Mesenchymal stem cell (in vitro differentiated cells and primary cell): ENCODE results near the gene PSMD13.

Experiments used
- DNase-seq: peaks from one replicate; pipeline ENCODE4 v3.0.0-alpha.2; 2013
- H2AFZ ChIP-seq: one replicate; pipeline ENCODE4 v1.6.1; 2013; ENCODE audit warnings: low read depth, mild to moderate bottlenecking, control low read depth, inconsistent platforms, low read length, moderate library complexity
- H2AK5ac ChIP-seq: 2 replicates; pipeline ENCODE4 v1.6.1; 2013; ENCODE audit warnings: low read length, moderate library complexity, mild to moderate bottlenecking, inconsistent platforms; ENCODE audit not compliant: severe bottlenecking
- H2BK120ac ChIP-seq: one replicate; pipeline ENCODE4 v1.6.1; 2013; ENCODE audit warnings: low read depth, mild to moderate bottlenecking, inconsistent platforms, low read length, moderate library complexity
- H2BK12ac ChIP-seq, 2 experiments: one replicate each; pipeline ENCODE4 v1.6.1; 2013; ENCODE audit warnings: inconsistent platforms in 2 of 2, low read length in 2 of 2, mild to moderate bottlenecking in 2 of 2, moderate library complexity in 2 of 2, control low read depth in 1 of 2
- H2BK15ac ChIP-seq: one replicate; pipeline ENCODE4 v1.6.1; 2013; ENCODE audit warnings: mild to moderate bottlenecking, low read depth, inconsistent platforms; ENCODE audit not compliant: poor library complexity, severe bottlenecking
- H2BK5ac ChIP-seq: 2 replicates; pipeline ENCODE4 v1.6.1; 2013; ENCODE audit warnings: low read depth, mild to moderate bottlenecking, low read length, control low read depth, inconsistent platforms; ENCODE audit not compliant: poor library complexity, severe bottlenecking
- H3K14ac ChIP-seq, 2 experiments: one replicate each; pipeline ENCODE4 v1.6.1; 2013; ENCODE audit warnings: inconsistent platforms in 2 of 2, low read length in 2 of 2, control low read depth in 1 of 2, mild to moderate bottlenecking in 1 of 2, moderate library complexity in 1 of 2
- H3K18ac ChIP-seq, 2 experiments: one replicate each; pipeline ENCODE4 v1.6.1; 2013; ENCODE audit warnings: inconsistent platforms in 2 of 2, low read length in 2 of 2, control low read depth in 1 of 2, low read depth in 1 of 2, mild to moderate bottlenecking in 1 of 2
- H3K23ac ChIP-seq, 2 experiments: one replicate each; pipeline ENCODE4 v1.6.1; 2013; ENCODE audit warnings: inconsistent platforms in 2 of 2, low read length in 2 of 2, mild to moderate bottlenecking in 2 of 2, moderate library complexity in 2 of 2, control low read depth in 1 of 2
- H3K27ac ChIP-seq: 2 replicates; pipeline ENCODE4 v1.5.1; 2013; ENCODE audit warnings: mild to moderate bottlenecking, moderate library complexity, low read length, control low read depth, inconsistent platforms; ENCODE audit not compliant: poor library complexity, severe bottlenecking
- H3K27me3 ChIP-seq, 2 experiments: 2 replicates each; pipeline versions ENCODE4 v1.6.1 to v1.7.0; 2013; ENCODE audit warnings: low read length in 2 of 2, mild to moderate bottlenecking in 2 of 2, moderate library complexity in 2 of 2, control low read depth in 1 of 2, inconsistent platforms in 1 of 2; ENCODE audit not compliant: control insufficient read depth in 1 of 2, insufficient read depth in 1 of 2
- H3K36me3 ChIP-seq, 2 experiments: 2 replicates each; pipeline versions ENCODE4 v1.6.1 to v1.7.0; 2013; ENCODE audit warnings: low read length in 2 of 2, control low read depth in 1 of 2, inconsistent platforms in 1 of 2, low read depth in 1 of 2, mild to moderate bottlenecking in 1 of 2; ENCODE audit not compliant: insufficient read depth in 2 of 2, control insufficient read depth in 1 of 2
- H3K4ac ChIP-seq, 2 experiments: one replicate each; pipeline ENCODE4 v1.6.1; 2013; ENCODE audit warnings: inconsistent platforms in 2 of 2, low read length in 2 of 2, mild to moderate bottlenecking in 2 of 2, moderate library complexity in 2 of 2, control low read depth in 1 of 2, low read depth in 1 of 2
- H3K4me1 ChIP-seq: 2 replicates; pipeline ENCODE4 v1.6.1; 2013; ENCODE audit warnings: low read depth, low read length, control low read depth; ENCODE audit not compliant: control insufficient read depth, insufficient read depth
- H3K4me2 ChIP-seq: 2 replicates; pipeline ENCODE4 v1.6.1; 2013; ENCODE audit warnings: low read length, mild to moderate bottlenecking, inconsistent platforms; ENCODE audit not compliant: poor library complexity, severe bottlenecking
- H3K4me3 ChIP-seq, 2 experiments: 2 replicates each; pipeline versions ENCODE4 v1.5.1 to v1.7.0; 2013; ENCODE audit warnings: low read length in 2 of 2, mild to moderate bottlenecking in 2 of 2, control low read depth in 1 of 2, low read depth in 1 of 2; ENCODE audit not compliant: insufficient read depth in 1 of 2
- H3K79me1 ChIP-seq: replicated peaks from 2 replicates; pipeline ENCODE4 v1.6.1; 2013; ENCODE audit warnings: mild to moderate bottlenecking, control low read depth, low read length, inconsistent platforms; ENCODE audit not compliant: poor library complexity, severe bottlenecking
- H3K9ac ChIP-seq: 2 replicates; pipeline ENCODE4 v1.7.0; 2013; ENCODE audit warnings: mild to moderate bottlenecking, low read length, moderate library complexity
- H3K9me3 ChIP-seq: 2 replicates; pipeline ENCODE4 v1.7.0; 2013; ENCODE audit warnings: mild to moderate bottlenecking, low read length; ENCODE audit not compliant: control insufficient read depth
- H4K8ac ChIP-seq: one replicate; pipeline ENCODE4 v1.6.1; 2013; ENCODE audit warnings: inconsistent platforms, mild to moderate bottlenecking, low read length, moderate library complexity
- H4K91ac ChIP-seq: one replicate; pipeline ENCODE4 v1.6.1; 2013; ENCODE audit warnings: mild to moderate bottlenecking, low read length, inconsistent platforms
- WGBS: methylation state at CpG from one replicate; pipeline ENCODE4 v1.1.7; 2013; ENCODE audit warnings: mixed read lengths; 5-methylcytosine and 5-hydroxymethylcytosine counted together

PSMD13 gene

GRCh38 chr11:291281-292210 is 54.8 kb downstream of the PSMD13 start:
- no peak overlapping the region for H3K27ac ChIP-seq
- no peak overlapping the region for H3K14ac ChIP-seq
- no peaks in the 10 kb centered on the region for H3K9me3 ChIP-seq
- H4K91ac ChIP-seq = no peak overlapping the region
- no peak overlapping the region for H3K18ac ChIP-seq
- H2BK120ac ChIP-seq = no peak overlapping the region
- DNase-seq = no peak
- peaks cover 9% of the 10 kb centered on the region for H3K79me1 ChIP-seq
- H3K36me3 ChIP-seq = peaks cover 0 to 59% of the 10 kb centered on the region in 2 experiments
- H3K27me3 ChIP-seq = peaks cover 11 to 34% of the 10 kb centered on the region in 2 experiments
- H3K4me2 ChIP-seq = no peak overlapping the region
- no peak overlapping the region for H2BK12ac ChIP-seq
- H3K4me1 ChIP-seq = peaks cover 39% of the 10 kb centered on the region
- 85% methylated on average over 44 of the region's 44 CpGs for WGBS
- H3K4me3 ChIP-seq = peak overlapping the region in 1 of 2 experiments; percentile 32
- no peak overlapping the region for H2BK5ac ChIP-seq
- H2AFZ ChIP-seq = no peak overlapping the region
- H3K23ac ChIP-seq = no peak overlapping the region
- H3K9ac ChIP-seq = no peak overlapping the region
- H3K4ac ChIP-seq = no peak overlapping the region
- no peak overlapping the region for H4K8ac ChIP-seq
- no peak overlapping the region for H2AK5ac ChIP-seq
- H2BK15ac ChIP-seq = no peak overlapping the region

GRCh38 chr11:292211-293121 is 55.7 kb downstream of the PSMD13 start:
- no peak overlapping the region for H3K4me2 ChIP-seq
- peaks cover 0 to 59% of the 10 kb centered on the region in 2 experiments for H3K36me3 ChIP-seq
- H3K4me3 ChIP-seq = no peak overlapping the region
- H2AFZ ChIP-seq = no peak overlapping the region
- H3K14ac ChIP-seq = no peak overlapping the region
- no peak overlapping the region for H3K18ac ChIP-seq
- 97% methylated on average over 29 of the region's 29 CpGs for WGBS
- no peak overlapping the region for H2BK15ac ChIP-seq
- no peak overlapping the region for H2AK5ac ChIP-seq
- H2BK120ac ChIP-seq = no peak overlapping the region
- no peak overlapping the region for H3K23ac ChIP-seq
- H3K4ac ChIP-seq = no peak overlapping the region
- H4K91ac ChIP-seq = no peak overlapping the region
- DNase-seq = no peak
- peaks cover 6 to 34% of the 10 kb centered on the region in 2 experiments for H3K27me3 ChIP-seq
- H3K9me3 ChIP-seq = no peaks in the 10 kb centered on the region
- H3K27ac ChIP-seq = no peak overlapping the region
- no peak overlapping the region for H4K8ac ChIP-seq
- H3K4me1 ChIP-seq = peaks cover 39% of the 10 kb centered on the region
- H2BK5ac ChIP-seq = no peak overlapping the region
- H3K79me1 ChIP-seq = peaks cover 9% of the 10 kb centered on the region
- H3K9ac ChIP-seq = no peak overlapping the region
- H2BK12ac ChIP-seq = no peak overlapping the region

GRCh38 chr11:293271-293851 is 56.6 kb downstream of the PSMD13 start:
- no peak overlapping the region for H3K14ac ChIP-seq
- H3K79me1 ChIP-seq = peaks cover 9% of the 10 kb centered on the region
- H3K36me3 ChIP-seq = peaks cover 0 to 59% of the 10 kb centered on the region in 2 experiments
- no peak overlapping the region for H3K27ac ChIP-seq
- no peak overlapping the region for H2BK5ac ChIP-seq
- H3K18ac ChIP-seq = no peak overlapping the region
- no peak overlapping the region for H3K4me3 ChIP-seq
- H3K9ac ChIP-seq = no peak overlapping the region
- no peak overlapping the region for H3K23ac ChIP-seq
- H3K4me1 ChIP-seq = peaks cover 34% of the 10 kb centered on the region
- peaks cover 0 to 30% of the 10 kb centered on the region in 2 experiments for H3K27me3 ChIP-seq
- WGBS = 84% methylated on average over 17 of the region's 18 CpGs
- H2AFZ ChIP-seq = no peak overlapping the region
- no peak overlapping the region for H2AK5ac ChIP-seq
- H4K8ac ChIP-seq = no peak overlapping the region
- H2BK120ac ChIP-seq = no peak overlapping the region
- no peak overlapping the region for H4K91ac ChIP-seq
- H3K4ac ChIP-seq = no peak overlapping the region
- no peak overlapping the region for H2BK12ac ChIP-seq
- no peaks in the 10 kb centered on the region for H3K9me3 ChIP-seq
- no peak for DNase-seq
- H2BK15ac ChIP-seq = no peak overlapping the region
- no peak overlapping the region for H3K4me2 ChIP-seq
